GM15510 (cell line): Measurements from ENCODE around the gene PIF1.

Experiments used
- POLR2A ChIP-seq: IDR thresholded peaks from 3 replicates; pipeline ENCODE4 v1.6.1; 2011; ENCODE audit warnings: borderline replicate concordance; ENCODE audit not compliant: insufficient read length; ENCODE audit errors: extremely low read depth

Gene PIF1

GRCh38 chr15:64804619-64805018, 20.8 kb downstream of the PIF1 start:
- no peak for TF ChIP-seq POLR2A

GRCh38 chr15:64803526-64803925, 21.9 kb downstream of the PIF1 start:
- TF ChIP-seq POLR2A = no peak

GRCh38 chr15:64800476-64800875, 25.0 kb downstream of the PIF1 start:
- TF ChIP-seq POLR2A = no peak

GRCh38 chr15:64792282-64792681, 33.2 kb downstream of the PIF1 start:
- no peak for TF ChIP-seq POLR2A

- TF ChIP-seq POLR2A = no peak
Measured at GRCh38 chr15:64791401-64791800, 34.0 kb downstream of the PIF1 start.

- no peak for TF ChIP-seq POLR2A
Measured at GRCh38 chr15:64783796-64784195, 41.7 kb downstream of the PIF1 start.

GRCh38 chr15:64782751-64783150, 42.7 kb downstream of the PIF1 start:
- no peak for TF ChIP-seq POLR2A

- TF ChIP-seq POLR2A = no peak
Measured at GRCh38 chr15:64781299-64781698, 44.1 kb downstream of the PIF1 start.

- no peak for TF ChIP-seq POLR2A
Measured at GRCh38 chr15:64780600-64781156, 44.8 kb downstream of the PIF1 start.

GRCh38 chr15:64779630-64780029, 45.8 kb downstream of the PIF1 start:
- no peak for TF ChIP-seq POLR2A

GRCh38 chr15:64779024-64779423, 46.4 kb downstream of the PIF1 start:
- no peak for TF ChIP-seq POLR2A

GRCh38 chr15:64776402-64776786, 49.1 kb downstream of the PIF1 start:
- TF ChIP-seq POLR2A = no peak

- TF ChIP-seq POLR2A = no peak
Measured at GRCh38 chr15:64775551-64776401, 49.7 kb downstream of the PIF1 start, which contains the start of gene RBPMS2. Gene RBPMS2, minus strand, starts transcription at chr15:64775589. Its CDS starts 270 bp downstream, at chr15:64775319.

- TF ChIP-seq POLR2A = no peak
Measured at GRCh38 chr15:64774629-64775493, 50.6 kb downstream of the PIF1 start.

GRCh38 chr15:64774037-64774628, 51.3 kb downstream of the PIF1 start:
- no peak for TF ChIP-seq POLR2A
